Left renal cortex interstitium (tissue), 4 donors: ENCODE data around the gene CCDC192. TPM values are rescaled to one million over a fixed set of nuclear protein-coding genes. Genes with fewer than 3 reads are reported as not detected.

Experiments used
- DNase-seq, 4 donors: peaks; one replicate each; pipeline ENCODE4 v3.0.0-alpha.2; 2013; ENCODE audit warnings: low read depth in 4 of 4, low spot score in 2 of 4, missing footprints in 1 of 4
- polyA plus RNA-seq, 4 donors: library from polyadenylated mRNA; unstranded; fragments of 120-200 nt; gene quantifications; one replicate each; pipeline ENCODE4 v1.2.1, GENCODE V29; 2013; ENCODE audit not compliant: insufficient read length in 4 of 4

Gene CCDC192
- polyA plus RNA-seq, 4 donors = 0.51 to 1.5 (median 1.2) TPM

- no peak for DNase-seq
These were observed 208.4 kb downstream of the CCDC192 start for GRCh38 chr5:127911619-127912018.

- no peak for DNase-seq
These were observed 209.2 kb downstream of the CCDC192 start for GRCh38 chr5:127912411-127912810.

- DNase-seq = no peak
These were observed 213.8 kb downstream of the CCDC192 start for GRCh38 chr5:127916885-127917573.

GRCh38 chr5:127919006-127919796 is 216.0 kb downstream of the CCDC192 start:
- DNase-seq = no peak

GRCh38 chr5:127919818-127920217 is 216.6 kb downstream of the CCDC192 start:
- DNase-seq = no peak

GRCh38 chr5:127920936-127921335 is 217.7 kb downstream of the CCDC192 start:
- no peak for DNase-seq

GRCh38 chr5:127922603-127923002 is 219.4 kb downstream of the CCDC192 start:
- no peak for DNase-seq

GRCh38 chr5:127923804-127924570 is 220.8 kb downstream of the CCDC192 start:
- no peak for DNase-seq

- no peak for DNase-seq
These were observed 221.4 kb downstream of the CCDC192 start for GRCh38 chr5:127924606-127925005.

GRCh38 chr5:127925916-127926315 is 222.7 kb downstream of the CCDC192 start:
- DNase-seq = no peak

- no peak for DNase-seq
These were observed 223.8 kb downstream of the CCDC192 start for GRCh38 chr5:127926974-127927373.

- DNase-seq = no peak
These were observed 224.9 kb downstream of the CCDC192 start for GRCh38 chr5:127928053-127928452.

GRCh38 chr5:127930311-127930710 is 227.1 kb downstream of the CCDC192 start:
- DNase-seq = no peak

GRCh38 chr5:127931396-127931795 is 228.2 kb downstream of the CCDC192 start:
- no peak for DNase-seq

GRCh38 chr5:127933348-127933747 is 230.2 kb downstream of the CCDC192 start:
- DNase-seq = no peak

GRCh38 chr5:127934791-127935256 is 231.6 kb downstream of the CCDC192 start:
- DNase-seq = no peak

- DNase-seq = no peak
These were observed 232.2 kb downstream of the CCDC192 start for GRCh38 chr5:127935398-127935797.

- DNase-seq = no peak
These were observed 233.3 kb downstream of the CCDC192 start for GRCh38 chr5:127936439-127936972.

GRCh38 chr5:127938746-127939145 is 235.6 kb downstream of the CCDC192 start:
- no peak for DNase-seq

GRCh38 chr5:127940854-127941253 is 237.7 kb downstream of the CCDC192 start:
- DNase-seq = no peak

GRCh38 chr5:127941646-127942045 is 238.5 kb downstream of the CCDC192 start:
- DNase-seq = no peak
